SK-N-DZ (cell line): ENCODE measurements around the gene IL1A.

ENCODE experiments used
- DNase-seq: peaks from one replicate; pipeline ENCODE4 v3.0.0-alpha.2; 2015; ENCODE audit warnings: low spot score

The IL1A gene

DNA sequence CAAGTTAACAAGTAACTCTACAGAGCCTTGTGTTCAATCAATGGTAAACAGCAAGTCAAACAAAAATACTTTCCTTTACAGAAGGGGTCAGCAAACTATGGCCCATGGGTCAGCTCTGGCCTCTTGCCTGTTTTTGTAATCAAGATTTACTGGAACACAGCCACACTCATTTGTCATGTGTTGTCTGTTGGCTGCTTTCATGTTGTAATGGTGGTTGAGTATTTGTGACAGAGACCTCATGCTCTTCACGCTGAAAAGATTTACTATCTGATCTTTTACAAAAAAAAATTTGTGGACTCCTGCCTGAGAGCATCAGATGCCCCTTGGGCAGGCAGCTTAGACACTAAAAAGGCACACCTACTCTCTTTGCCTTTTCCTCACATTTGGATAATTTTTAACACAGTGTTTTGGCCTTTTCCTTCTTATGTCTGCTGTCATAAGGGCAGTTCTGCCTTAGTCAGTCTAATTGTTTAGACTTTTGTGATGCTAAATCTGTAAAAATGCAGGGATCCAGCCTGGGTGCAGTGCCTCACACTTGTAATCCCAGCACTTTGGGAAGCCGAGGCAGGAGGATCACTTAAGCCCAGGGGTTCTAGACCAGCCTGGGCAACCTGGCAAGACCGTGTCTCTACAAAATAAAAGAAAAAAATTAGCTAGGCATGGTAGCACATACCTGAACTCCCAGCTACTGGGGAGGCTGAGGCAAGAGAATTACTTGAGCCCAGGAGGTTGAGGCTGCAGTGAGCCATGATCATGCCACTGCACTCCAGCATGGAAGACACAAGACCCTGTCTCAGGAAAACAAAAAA lies 34.0 kb upstream of the IL1A start:
- DNase-seq = no peak

GRCh38 chr2:112817082-112817689 lies 32.9 kb upstream of the IL1A start:
- no peak for DNase-seq

DNA sequence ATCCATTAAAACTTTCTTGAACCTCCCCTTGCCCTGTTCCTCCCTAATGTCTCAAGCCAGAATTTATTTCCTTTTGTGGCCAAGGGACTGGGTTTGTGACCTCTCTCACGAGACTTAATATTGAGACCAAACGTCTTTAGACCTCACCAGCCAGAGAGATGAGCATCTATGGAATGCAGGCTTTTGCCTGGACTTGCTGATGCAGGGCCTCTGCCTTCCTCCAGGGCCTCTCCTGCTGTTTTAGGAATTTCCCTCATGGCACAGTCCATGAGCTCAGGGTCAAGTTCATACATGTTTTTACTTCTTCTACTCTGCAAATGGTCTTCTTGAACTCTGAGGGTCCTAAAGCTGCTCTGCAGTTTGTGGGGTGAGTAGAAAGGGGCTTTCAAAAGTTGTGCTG lies 30.0 kb upstream of the IL1A start:
- no peak for DNase-seq

DNA sequence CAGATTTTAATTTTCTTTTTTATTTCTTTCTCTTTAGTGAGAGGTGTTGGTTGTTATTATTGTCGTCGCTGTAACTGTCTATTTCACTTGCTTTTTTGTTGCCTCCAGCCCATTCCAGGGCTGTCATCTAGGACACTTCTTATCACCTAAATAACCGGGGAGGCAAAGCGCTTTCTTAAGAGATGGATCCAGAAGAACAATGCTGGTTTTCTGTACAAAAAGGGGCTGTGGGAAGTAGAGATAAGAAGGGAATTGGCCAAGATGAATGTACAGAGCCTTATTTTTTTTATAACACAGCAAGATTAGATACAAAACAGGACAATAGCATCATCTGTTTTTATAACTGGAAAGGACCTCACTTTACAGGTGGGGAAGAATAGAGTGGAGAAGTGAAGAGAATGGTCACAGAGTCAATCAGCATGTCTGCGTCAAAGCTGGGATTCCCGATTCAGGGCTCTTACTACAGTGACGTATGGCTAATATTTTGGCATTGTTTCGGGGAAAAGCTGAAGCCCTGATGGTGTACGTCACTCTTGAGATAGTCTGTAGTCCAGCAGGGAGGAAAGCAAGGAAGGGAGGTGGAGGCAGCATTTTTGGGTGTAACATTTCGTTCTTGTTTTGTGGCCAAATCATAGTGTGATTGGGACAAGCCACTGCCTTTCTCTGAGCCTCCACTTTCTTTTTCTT lies 29.1 kb upstream of the IL1A start:
- DNase-seq = no peak

DNA sequence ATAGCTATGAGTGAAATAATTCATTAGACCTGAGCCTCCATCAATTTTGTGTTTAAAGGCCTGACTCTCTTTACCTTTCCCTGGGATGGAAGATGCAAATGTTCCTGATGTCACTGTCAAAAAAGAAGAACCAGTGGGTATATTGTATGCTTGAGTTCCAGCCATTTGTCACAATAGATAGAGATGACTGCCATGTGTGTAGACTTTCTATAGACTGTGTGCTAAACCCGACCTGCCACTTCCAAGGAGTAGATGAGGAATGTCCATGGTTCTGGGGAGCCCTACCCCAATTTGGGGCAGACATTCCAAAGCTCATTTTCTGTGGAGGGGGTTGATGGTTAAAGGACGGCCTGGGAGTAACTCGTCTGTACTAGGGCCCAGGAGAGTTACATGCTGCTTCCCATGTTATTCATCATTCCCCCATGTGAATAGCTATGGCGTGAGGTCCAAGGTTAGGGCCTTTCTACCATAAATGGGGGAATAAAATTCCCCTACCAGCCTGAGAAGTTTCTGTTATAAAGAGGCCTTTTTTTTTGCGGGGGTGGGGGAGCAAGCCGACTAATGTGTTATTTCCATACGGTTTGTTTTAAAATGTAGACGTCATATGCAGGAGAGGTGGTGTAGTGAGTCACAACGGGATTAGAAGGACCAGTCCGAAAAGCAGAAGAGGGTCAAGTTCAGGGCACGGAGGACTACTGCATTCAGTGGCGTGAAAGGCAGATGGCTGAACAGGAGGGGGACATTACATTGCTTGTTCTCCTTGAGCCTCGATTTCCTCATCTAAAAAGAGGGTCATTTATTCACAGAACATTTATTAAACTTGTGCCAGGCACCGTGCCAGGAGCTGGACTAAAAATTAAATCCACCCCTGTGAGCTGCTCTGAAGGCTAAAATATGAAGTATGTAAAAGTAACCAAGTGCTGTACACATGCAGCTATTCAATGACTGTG lies 28.3 kb upstream of the IL1A start:
- DNase-seq = no peak

DNA sequence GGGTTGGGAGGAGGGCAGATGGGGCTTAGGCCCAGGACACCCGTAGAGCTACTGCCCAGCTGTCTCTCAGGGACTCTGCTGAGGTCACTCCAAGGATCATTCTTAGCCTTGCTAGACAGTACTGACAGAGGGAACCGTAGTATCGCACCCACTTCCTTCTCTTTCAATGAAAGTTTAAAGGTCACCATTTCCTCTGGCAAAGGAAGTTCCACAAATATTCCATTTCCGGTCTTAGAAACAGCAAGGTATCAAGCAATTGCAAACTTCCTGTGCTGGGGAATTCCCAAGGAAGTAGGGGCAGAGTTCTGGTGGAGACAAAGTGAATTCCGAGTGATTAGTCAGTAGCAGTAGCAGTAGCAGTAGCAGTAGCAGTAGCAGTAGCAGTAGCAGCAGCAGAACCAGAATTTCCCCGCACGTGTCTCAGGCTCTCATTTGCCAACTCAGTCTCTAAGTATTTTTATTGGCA lies 27.6 kb upstream of the IL1A start:
- DNase-seq = no peak

GRCh38 chr2:112811276-112811831 lies 27.1 kb upstream of the IL1A start:
- DNase-seq = no peak

DNA sequence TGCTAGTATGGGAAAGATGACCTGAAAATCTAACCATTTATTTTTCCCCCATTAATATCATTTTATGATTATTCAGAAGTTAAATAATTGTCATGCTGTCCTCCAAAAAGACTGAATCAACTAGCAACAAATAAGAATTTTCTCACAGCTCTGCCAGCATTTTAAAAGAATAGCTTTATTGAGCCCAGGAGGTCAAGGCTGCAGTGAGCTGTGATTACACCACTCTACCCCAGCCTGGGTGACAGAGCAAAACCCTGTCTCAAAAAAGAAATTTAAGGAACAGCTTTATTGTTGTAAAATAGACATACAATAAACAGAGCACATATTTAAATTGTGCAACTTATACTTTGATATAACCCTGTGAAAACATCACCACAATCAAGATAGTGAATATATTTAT lies 24.8 kb upstream of the IL1A start:
- no peak for DNase-seq

- DNase-seq = no peak
Observed at GRCh38 chr2:112807233-112807807, 23.0 kb upstream of the IL1A start.

GRCh38 chr2:112805542-112805941 lies 21.2 kb upstream of the IL1A start:
- no peak for DNase-seq

DNA sequence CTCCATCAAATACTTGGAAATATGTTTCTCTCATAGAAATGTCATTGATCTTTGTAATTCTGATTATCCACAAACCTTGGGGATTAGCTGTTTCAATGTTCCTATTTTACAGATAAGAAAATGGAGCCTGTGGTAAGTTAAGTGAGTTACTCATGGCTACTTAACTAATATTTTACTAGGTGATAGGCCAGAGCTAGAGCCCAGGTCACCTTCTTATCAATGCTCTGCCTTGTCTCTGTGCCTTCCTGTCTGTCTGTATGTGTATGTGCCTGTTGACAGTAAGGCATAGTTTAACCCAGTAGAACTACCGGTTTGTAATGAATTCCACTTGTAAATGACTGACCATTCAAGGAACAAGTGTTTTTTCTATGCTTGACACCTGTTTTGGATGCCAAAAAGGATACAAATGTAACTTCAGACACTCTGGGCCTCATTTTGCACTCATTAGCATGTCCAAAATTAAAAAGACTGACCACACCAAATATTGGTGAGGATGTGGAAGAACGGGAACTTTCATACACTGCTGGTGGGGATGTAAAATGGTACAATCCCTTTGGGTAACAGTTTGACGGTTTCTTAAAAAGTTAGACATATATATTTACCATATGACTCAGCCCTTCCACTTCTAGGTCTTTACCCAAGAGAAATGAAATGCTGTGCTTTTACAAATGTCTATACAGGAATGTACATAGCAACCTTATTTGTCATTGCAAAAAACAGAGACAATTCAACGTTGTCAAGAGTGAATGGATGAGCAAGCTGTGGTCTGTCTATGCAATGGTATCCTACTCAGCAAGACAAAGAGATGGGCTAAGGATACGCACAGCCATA lies 19.6 kb upstream of the IL1A start:
- no peak for DNase-seq

DNA sequence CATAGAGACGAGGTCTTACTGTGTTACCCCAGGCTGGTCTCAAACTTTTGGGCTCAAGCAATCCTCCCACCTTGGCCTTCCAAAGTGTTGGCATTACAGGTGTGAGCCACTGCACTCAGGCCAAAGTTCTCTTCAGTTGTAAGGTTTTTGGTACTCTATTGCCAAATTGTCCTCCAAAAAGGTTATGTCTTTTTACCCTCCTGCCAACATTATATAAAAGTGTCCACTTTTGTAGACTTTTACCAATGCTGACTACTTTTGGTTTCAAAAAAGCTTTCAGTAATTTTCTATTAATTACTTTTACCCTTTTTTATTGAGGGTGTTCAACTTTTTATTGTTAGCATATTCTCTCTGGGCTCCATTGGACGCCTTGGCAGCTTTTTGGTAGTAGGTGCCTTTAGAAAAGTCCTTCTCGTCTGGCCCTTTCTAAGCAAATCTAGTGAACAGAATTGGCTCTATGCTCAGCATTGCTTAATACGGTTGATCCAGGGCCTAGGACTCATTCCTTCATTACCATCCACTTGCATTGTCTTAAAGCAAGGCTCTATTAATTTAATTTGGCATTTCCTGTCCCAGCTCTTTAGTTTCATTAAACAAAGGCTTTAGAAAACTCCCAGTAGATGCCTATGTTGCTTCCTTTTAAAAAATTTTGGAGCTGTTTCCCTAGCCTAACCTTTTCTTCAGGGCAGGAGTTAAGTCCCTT lies 16.7 kb upstream of the IL1A start:
- DNase-seq = no peak

DNA sequence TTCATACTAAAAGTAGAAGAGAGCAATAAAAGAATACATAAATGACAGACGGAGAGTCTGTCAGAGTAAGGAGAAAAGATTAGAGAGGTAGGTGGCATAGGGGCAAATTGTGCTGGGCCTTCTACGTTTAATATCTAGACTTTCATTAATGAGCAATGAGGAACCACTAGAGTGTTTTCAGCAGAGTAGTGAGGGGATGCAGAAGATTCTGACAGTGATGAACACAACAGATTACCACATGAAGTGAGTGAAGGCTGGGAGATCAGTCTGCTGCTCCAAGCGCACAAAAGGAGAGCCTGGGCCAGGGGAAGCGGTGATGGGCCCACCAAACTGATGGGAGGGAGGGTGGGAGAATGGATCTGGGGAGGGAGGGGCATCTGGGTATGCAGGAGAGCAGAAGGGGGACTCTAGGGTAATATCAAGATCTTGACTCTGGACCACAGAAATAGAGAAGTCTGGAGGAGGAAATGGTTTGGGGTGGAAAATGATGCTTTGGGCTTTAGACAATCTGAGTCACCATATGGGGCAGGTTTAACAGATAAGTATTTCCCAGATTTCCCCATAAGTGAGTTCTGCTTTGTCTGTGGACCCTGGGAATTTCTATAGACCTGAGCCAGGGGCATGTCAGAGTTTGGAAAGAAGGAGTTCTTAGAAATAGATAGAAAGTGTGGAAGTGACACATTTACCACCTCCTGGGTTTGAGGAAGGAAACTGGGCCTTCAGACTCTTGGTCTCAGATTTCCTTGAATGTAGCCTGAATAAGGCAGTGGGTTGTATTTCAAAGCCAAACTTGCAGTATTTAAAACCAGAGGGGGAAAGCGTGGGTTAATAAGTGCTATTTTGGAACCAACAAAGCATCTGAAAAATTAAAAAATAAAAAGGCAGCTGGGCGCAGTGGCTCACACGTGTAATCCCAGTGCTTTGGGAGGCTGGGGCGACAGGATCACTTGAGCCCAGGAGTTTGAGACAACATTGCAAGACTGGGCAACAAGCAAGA lies 15.0 kb upstream of the IL1A start:
- DNase-seq = no peak

GRCh38 chr2:112796486-112796885 lies 12.2 kb upstream of the IL1A start:
- no peak for DNase-seq

GRCh38 chr2:112795774-112796173 lies 11.5 kb upstream of the IL1A start:
- DNase-seq = no peak

- no peak for DNase-seq
Observed at GRCh38 chr2:112794841-112795240, 10.5 kb upstream of the IL1A start.

GRCh38 chr2:112794131-112794733 lies 9.9 kb upstream of the IL1A start:
- DNase-seq = no peak
